Astrocyte of the cerebellum (primary cell): ENCODE data around the gene RPL41.
A peak's percentile ranks its signal among the peaks of the same experiment; 100 is the strongest.

Experiments
- DNase-seq: peaks from one replicate; pipeline ENCODE4 v3.0.0-alpha.2; 2011; ENCODE audit warnings: low read depth
- H3K4me3 ChIP-seq: 2 replicates; pipeline ENCODE4 v1.5.1; 2011; ENCODE audit warnings: mild to moderate bottlenecking, low read depth, low read length, moderate library complexity
- CTCF ChIP-seq: IDR thresholded peaks from 2 replicates; pipeline ENCODE4 v1.5.1; 2012; ENCODE audit warnings: low read length, low read depth, moderate library complexity, mild to moderate bottlenecking; ENCODE audit errors: missing control alignments
- in situ Hi-C: cut with HindIII; loops from 2 replicates; pipeline ENCODE4 v1.10.0; 2017; ENCODE audit warnings: low sequenced_read_pairs

The RPL41 gene

DNA sequence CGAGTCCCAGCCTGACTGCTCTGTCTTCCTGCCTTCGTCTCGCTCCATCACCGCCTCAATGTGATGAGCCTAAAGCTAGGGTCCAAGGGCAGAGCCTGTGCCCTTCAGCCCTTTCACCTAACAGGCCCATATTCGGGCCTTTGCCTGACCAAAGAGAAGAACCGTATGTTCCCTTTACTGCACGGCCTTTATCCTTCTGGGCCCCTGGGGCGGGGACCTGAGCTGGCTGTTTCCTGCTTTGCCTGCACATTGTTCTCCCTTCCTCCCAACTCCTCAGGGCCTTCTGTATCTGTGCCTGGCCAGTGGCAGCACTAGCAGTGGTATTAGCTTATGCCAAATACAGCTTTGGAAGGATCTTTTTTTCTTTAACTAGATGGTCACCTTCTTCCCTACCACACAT, 27.4 kb downstream of the RPL41 start:
- TF ChIP-seq CTCF = no peak
- in situ Hi-C loops = no loop called here
- DNase-seq = no peak
- no peak overlapping the region for H3K4me3 ChIP-seq

- no peak for TF ChIP-seq CTCF
- H3K4me3 ChIP-seq = no peak overlapping the region
- DNase-seq = no peak
- in situ Hi-C loops = no loop called here
These were observed 28.8 kb downstream of the RPL41 start for GRCh38 chr12:56145217-56145616.

DNA sequence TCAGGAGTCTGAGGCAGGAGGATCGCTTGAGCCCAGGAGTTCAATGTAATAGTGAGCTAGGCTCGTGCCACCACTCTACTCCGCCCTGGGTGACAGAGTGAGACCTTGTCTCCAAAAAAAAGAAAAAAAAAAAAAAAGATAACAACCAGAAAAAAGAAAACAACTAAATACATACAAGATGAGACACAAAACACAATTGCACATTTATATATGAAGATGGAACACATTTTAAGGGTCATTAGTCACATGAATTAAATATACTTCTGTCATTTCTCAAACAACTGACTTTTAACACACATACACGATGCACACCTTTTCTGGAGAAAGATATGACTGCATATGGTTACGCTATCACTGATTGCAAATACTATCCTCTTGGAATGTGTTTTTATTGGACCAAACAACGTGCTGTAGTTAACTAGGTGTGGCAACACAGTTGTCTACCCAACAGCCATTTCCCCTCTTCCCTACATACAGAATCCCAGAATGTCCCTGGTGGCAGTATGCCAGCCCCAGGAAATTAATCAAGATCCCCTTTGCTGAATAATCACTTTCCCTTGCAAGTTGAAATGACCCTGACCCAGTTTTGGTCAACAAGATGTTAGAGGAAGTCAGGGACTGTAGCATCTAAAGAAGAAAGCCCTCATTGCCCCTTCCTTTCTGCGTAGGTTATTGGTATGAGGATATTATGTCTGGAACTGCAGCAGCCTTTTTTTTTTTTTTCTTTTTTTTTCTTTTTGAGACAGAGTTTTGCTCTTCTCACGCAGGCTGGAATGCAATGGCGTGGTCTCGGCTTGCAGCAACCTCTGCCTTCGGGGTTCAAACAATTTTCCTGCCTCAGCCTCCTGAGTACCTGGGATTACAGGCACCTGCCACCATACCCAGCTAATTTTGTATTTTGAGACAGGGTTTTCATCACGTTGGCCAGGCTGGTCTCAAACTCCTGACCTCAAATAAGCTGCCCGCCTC, 30.3 kb downstream of the RPL41 start:
- in situ Hi-C loops = no loop called here
- H3K4me3 ChIP-seq = no peak overlapping the region
- no peak for TF ChIP-seq CTCF
- DNase-seq = no peak

DNA sequence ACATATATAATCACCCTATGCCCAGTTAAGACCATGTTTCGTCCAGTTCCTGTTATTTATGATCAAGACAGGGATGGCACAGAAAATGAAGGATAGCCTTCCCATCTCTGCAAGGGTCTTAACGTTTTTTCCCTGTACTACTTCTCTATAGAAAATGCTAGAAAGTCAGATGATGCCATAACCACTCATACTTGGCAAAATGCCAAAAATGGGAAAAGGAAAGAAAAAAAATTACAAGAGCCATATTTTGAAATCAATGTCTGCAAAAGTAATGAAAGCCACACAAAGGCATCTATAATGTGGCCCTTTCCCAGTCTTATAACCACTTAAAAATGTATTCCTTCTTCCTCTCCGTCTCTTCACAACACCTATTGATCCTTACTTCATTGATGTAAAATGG, 34.1 kb downstream of the RPL41 start:
- DNase-seq = peak; percentile 35
- no peak overlapping the region for H3K4me3 ChIP-seq
- TF ChIP-seq CTCF = no peak
- in situ Hi-C loops = no loop called here

- peak overlapping the region; percentile 75 for H3K4me3 ChIP-seq
- in situ Hi-C loops = no loop called here
- TF ChIP-seq CTCF = peak; percentile 50
- no peak for DNase-seq
These were observed 35.3 kb downstream of the RPL41 start for GRCh38 chr12:56151672-56152131.

DNA sequence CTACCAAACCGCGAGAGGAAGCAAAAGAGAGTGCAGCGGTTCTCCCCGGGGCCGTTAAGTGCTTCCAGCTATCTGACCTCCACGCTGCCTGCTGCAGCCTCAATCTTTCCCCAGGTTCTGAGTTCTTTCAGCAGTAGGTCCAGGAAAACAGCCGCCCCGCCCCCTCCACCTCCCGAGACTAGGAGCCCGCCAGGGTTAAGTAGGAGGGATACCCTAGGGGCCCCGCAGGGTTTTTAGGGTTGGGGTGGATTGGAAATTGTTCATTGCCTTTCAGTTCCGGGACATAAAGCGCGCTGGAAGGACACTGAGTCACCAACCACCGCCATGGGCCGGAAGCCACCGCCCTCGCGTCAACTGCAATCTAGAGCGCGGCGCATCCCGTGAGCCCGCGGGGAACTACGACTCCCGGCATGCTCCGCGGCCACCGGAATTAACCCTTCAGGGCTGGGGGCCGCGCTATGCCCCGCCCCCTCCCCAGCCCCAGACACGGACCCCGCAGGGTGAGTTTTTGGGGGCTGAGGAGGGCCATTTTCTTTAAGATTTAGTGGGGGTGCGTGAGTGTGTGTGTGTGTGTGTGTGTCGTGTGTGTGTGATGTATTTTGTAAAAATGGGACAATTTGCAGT, 35.8 kb downstream of the RPL41 start, which contains the start of gene MYL6B:
Gene MYL6B (plus strand): TSS at position 456 of the 624 bp plus-strand sequence. CDS start 1,332 bp downstream, outside the sequence.
- peak; percentile 79 for DNase-seq
- H3K4me3 ChIP-seq = peak within 1 kb of the TSS; percentile 75
- no peak for TF ChIP-seq CTCF
- in situ Hi-C loops = no loop called here
